ENCODE results near the gene SUPT4H1.

- TF ChIP-seq CTCF (conservative IDR thresholded peaks at IDR 0.05; ENCODE audit: low read depth, low read length) = no peak
- no peak for TF ChIP-seq EZH2 (IDR thresholded peaks at IDR 0.05; ENCODE audit: low read length, unreplicated experiment)
Observed at GRCh38 chr17:58329035-58329809, 22.8 kb downstream of the SUPT4H1 start.

Data from PC-3 (cell line).